CD4-positive, CD25-positive, alpha-beta regulatory T cell (primary cell): ENCODE results near the gene PRKD1. TPM values are rescaled to one million over a fixed set of nuclear protein-coding genes. Genes with fewer than 3 reads are reported as not detected.

Experiments
- ATAC-seq, 2 donors: fragments of 150-1000 bp; cut with Tn5 transposase; one replicate each; pipeline ENCODE4 v1.10.0; 2021; ENCODE audit warnings: low read depth in 2 of 2, moderate number of reproducible peaks in 2 of 2, moderate library complexity in 1 of 2
- DNase-seq, 3 donors: peaks; one replicate each; pipeline versions ENCODE4 v3.0.0 to v3.0.0-alpha.2; 2012 to 2022; ENCODE audit warnings: mixed read lengths in 1 of 3
- H3K27ac ChIP-seq: one replicate; pipeline ENCODE4 v1.7.0; 2013; ENCODE audit warnings: mild to moderate bottlenecking, low read length; ENCODE audit not compliant: insufficient read depth, poor library complexity, severe bottlenecking
- H3K27me3 ChIP-seq: one replicate; pipeline ENCODE4 v1.7.0; 2013; ENCODE audit warnings: low read length; ENCODE audit not compliant: control insufficient read depth, insufficient read depth
- H3K36me3 ChIP-seq: one replicate; pipeline ENCODE4 v1.7.0; 2013; ENCODE audit warnings: mild to moderate bottlenecking, low read length, moderate library complexity; ENCODE audit not compliant: control insufficient read depth, insufficient read depth
- H3K4me1 ChIP-seq: 2 replicates; pipeline ENCODE4 v1.7.0; 2013; ENCODE audit warnings: mild to moderate bottlenecking, low read length; ENCODE audit not compliant: insufficient read depth, control insufficient read depth, poor library complexity, severe bottlenecking
- H3K4me3 ChIP-seq: one replicate; pipeline ENCODE4 v1.7.0; 2013; ENCODE audit warnings: low read depth, mild to moderate bottlenecking, low read length, moderate library complexity
- H3K9me3 ChIP-seq, 2 experiments: 1 replicate in 1 of 2; 2 replicates in 1 of 2; pipeline ENCODE4 v1.7.0; 2013; ENCODE audit warnings: low read length in 2 of 2, mild to moderate bottlenecking in 1 of 2, moderate library complexity in 1 of 2; ENCODE audit not compliant: control insufficient read depth in 2 of 2
- H3K27ac Mint-ChIP-seq, 3 donors: one replicate each; pipeline ENCODE4 v1.8.0; 2020 to 2022; ENCODE audit warnings: mild to moderate bottlenecking in 3 of 3, mixed read lengths in 3 of 3, moderate library complexity in 2 of 3
- H3K27me3 Mint-ChIP-seq: one replicate; pipeline ENCODE4 v1.8.0; 2022; ENCODE audit warnings: mild to moderate bottlenecking, mixed read lengths
- H3K36me3 Mint-ChIP-seq: one replicate; pipeline ENCODE4 v1.8.0; 2020; ENCODE audit warnings: mixed read lengths
- H3K4me1 Mint-ChIP-seq, 4 donors: one replicate each; pipeline ENCODE4 v1.8.0; 2020 to 2022; ENCODE audit warnings: mixed read lengths in 4 of 4, mild to moderate bottlenecking in 1 of 4
- H3K4me3 Mint-ChIP-seq, 4 donors: one replicate each; pipeline ENCODE4 v1.8.0; 2020 to 2022; ENCODE audit warnings: mild to moderate bottlenecking in 4 of 4, mixed read lengths in 4 of 4, moderate library complexity in 3 of 4
- H3K9me3 Mint-ChIP-seq, 7 donors: one replicate each; pipeline ENCODE4 v1.8.0; 2020 to 2022; ENCODE audit warnings: mixed read lengths in 7 of 7, mild to moderate bottlenecking in 3 of 7, moderate library complexity in 2 of 7
- polyA plus RNA-seq, 4 donors: library from polyadenylated mRNA; unstranded; fragments of 300-500 nt; fragmentation: Illumina TruSeq; gene quantifications; one replicate each; pipeline ENCODE4 v1.2.3, GENCODE V29; 2021
- total RNA-seq: library from RNA; stranded (reverse); gene quantifications from one replicate; pipeline ENCODE4 v1.2.3, GENCODE V29; 2022

Gene PRKD1
- total RNA-seq (not detected), polyA plus RNA-seq (not detected)

- H3K4me3 ChIP-seq: no peak within 1 kb of the TSS
- peaks cover 24% of the 10 kb centered on the region for H3K27me3 Mint-ChIP-seq
- peak within 1 kb of the TSS in 1 of 4 donors; percentile 20 for H3K4me3 Mint-ChIP-seq
- ATAC-seq (no peak), DNase-seq (no peak)
- no peaks in the 10 kb centered on the region for H3K9me3 ChIP-seq
- H3K9me3 Mint-ChIP-seq: peaks cover 0 to 9% (median 4%) of the 10 kb centered on the region in 7 donors
- H3K27ac Mint-ChIP-seq: no peak within 1 kb of the TSS
- H3K4me1 ChIP-seq: no peaks in the 10 kb centered on the region
- H3K4me1 Mint-ChIP-seq: peaks cover 0 to 6% (median 5%) of the 10 kb centered on the region in 4 donors
- no peaks in the 10 kb centered on the region for H3K36me3 ChIP-seq
- peaks cover 5% of the 10 kb centered on the region for H3K27me3 ChIP-seq
- no peak within 1 kb of the TSS for H3K27ac ChIP-seq
- H3K36me3 Mint-ChIP-seq: no peaks in the 10 kb centered on the region
Observed at GRCh38 chr14:29927376-29928116, at the start of gene PRKD1. Gene PRKD1, minus strand, starts transcription at chr14:29927847.

- H3K27me3 ChIP-seq: no peaks in the 10 kb centered on the region
Observed at GRCh38 chr14:29971101-29971500, 43.5 kb upstream of the PRKD1 start.

GRCh38 chr14:29955087-29955486 lies 27.4 kb upstream of the PRKD1 start:
- Histone ChIP-seq H3K9me3 (no peaks in the 10 kb centered on the region), H3K27me3 (no peaks in the 10 kb centered on the region), H3K36me3 (no peaks in the 10 kb centered on the region), H3K4me3 (no peak overlapping the region), H3K4me1 (no peaks in the 10 kb centered on the region), H3K27ac (no peak overlapping the region)
- DNase-seq: no peak
- Mint-ChIP-seq H3K27me3 (no peaks in the 10 kb centered on the region), H3K36me3 (no peaks in the 10 kb centered on the region), H3K4me1 (no peaks in the 10 kb centered on the region), H3K9me3 (peaks cover 0 to 14% (median 8%) of the 10 kb centered on the region in 7 donors), H3K4me3 (no peak overlapping the region), H3K27ac (no peak overlapping the region)
- no peak for ATAC-seq

More at GRCh38 chr14:29971101-29971500, 43.5 kb upstream of the PRKD1 start:
- H3K4me3 Mint-ChIP-seq: no peak overlapping the region
- ATAC-seq (no peak), DNase-seq (no peak)
- H3K9me3 ChIP-seq: peaks cover 0 to 10% of the 10 kb centered on the region in 2 experiments
- H3K27me3 Mint-ChIP-seq: no peaks in the 10 kb centered on the region
- peaks cover 3 to 17% (median 10%) of the 10 kb centered on the region in 7 donors for H3K9me3 Mint-ChIP-seq
- no peaks in the 10 kb centered on the region for H3K4me1 Mint-ChIP-seq
- H3K36me3 Mint-ChIP-seq: no peaks in the 10 kb centered on the region
- no peak overlapping the region for H3K4me3 ChIP-seq
- H3K4me1 ChIP-seq: no peaks in the 10 kb centered on the region
- H3K27ac Mint-ChIP-seq: no peak overlapping the region
- no peaks in the 10 kb centered on the region for H3K36me3 ChIP-seq
- H3K27ac ChIP-seq: no peak overlapping the region

- Histone ChIP-seq H3K36me3 (no peaks in the 10 kb centered on the region), H3K4me3 (no peak overlapping the region), H3K27me3 (no peaks in the 10 kb centered on the region), H3K27ac (no peak overlapping the region), H3K4me1 (no peaks in the 10 kb centered on the region), H3K9me3 (no peaks in the 10 kb centered on the region)
- ATAC-seq (no peak), DNase-seq (no peak)
- Mint-ChIP-seq H3K27me3 (no peaks in the 10 kb centered on the region), H3K4me3 (no peak overlapping the region), H3K36me3 (no peaks in the 10 kb centered on the region), H3K9me3 (peaks cover 0 to 14% (median 10%) of the 10 kb centered on the region in 7 donors), H3K27ac (no peak overlapping the region), H3K4me1 (no peaks in the 10 kb centered on the region)
Observed at GRCh38 chr14:29953501-29953900, 25.9 kb upstream of the PRKD1 start.

GRCh38 chr14:29944091-29944490 lies 16.4 kb upstream of the PRKD1 start:
- no peaks in the 10 kb centered on the region for H3K27me3 Mint-ChIP-seq

GRCh38 chr14:29941401-29941800 lies 13.8 kb upstream of the PRKD1 start:
- H3K9me3 ChIP-seq: peaks cover 7 to 10% of the 10 kb centered on the region in 2 experiments
- no peak for ATAC-seq
- no peak overlapping the region for H3K27ac ChIP-seq
- no peaks in the 10 kb centered on the region for H3K36me3 ChIP-seq
- H3K4me3 ChIP-seq: no peak overlapping the region
- no peaks in the 10 kb centered on the region for H3K4me1 ChIP-seq
- no peak overlapping the region for H3K27ac Mint-ChIP-seq
- H3K36me3 Mint-ChIP-seq: no peaks in the 10 kb centered on the region
- H3K4me1 Mint-ChIP-seq: no peaks in the 10 kb centered on the region
- no peak for DNase-seq
- no peak overlapping the region for H3K4me3 Mint-ChIP-seq
- no peaks in the 10 kb centered on the region for H3K27me3 Mint-ChIP-seq
- H3K27me3 ChIP-seq: no peaks in the 10 kb centered on the region
- H3K9me3 Mint-ChIP-seq: peaks cover 4 to 34% (median 13%) of the 10 kb centered on the region in 7 donors

More at GRCh38 chr14:29944091-29944490, 16.4 kb upstream of the PRKD1 start:
- peaks cover 4 to 38% (median 16%) of the 10 kb centered on the region in 7 donors for H3K9me3 Mint-ChIP-seq
- no peaks in the 10 kb centered on the region for H3K27me3 ChIP-seq
- no peak overlapping the region for H3K4me3 Mint-ChIP-seq
- H3K36me3 Mint-ChIP-seq: no peaks in the 10 kb centered on the region
- no peak overlapping the region for H3K4me3 ChIP-seq
- H3K27ac ChIP-seq: no peak overlapping the region
- H3K9me3 ChIP-seq: peaks cover 5 to 10% of the 10 kb centered on the region in 2 experiments
- H3K4me1 ChIP-seq: no peaks in the 10 kb centered on the region
- H3K4me1 Mint-ChIP-seq: no peaks in the 10 kb centered on the region
- no peak overlapping the region for H3K27ac Mint-ChIP-seq
- H3K36me3 ChIP-seq: no peaks in the 10 kb centered on the region
- DNase-seq: no peak
- ATAC-seq: no peak

- ATAC-seq (no peak), DNase-seq (no peak)
- Histone ChIP-seq H3K36me3 (no peaks in the 10 kb centered on the region), H3K27me3 (no peaks in the 10 kb centered on the region), H3K9me3 (peaks cover 6 to 10% of the 10 kb centered on the region in 2 experiments), H3K27ac (no peak overlapping the region), H3K4me1 (no peaks in the 10 kb centered on the region), H3K4me3 (no peak overlapping the region)
- Mint-ChIP-seq H3K4me3 (no peak overlapping the region), H3K27me3 (no peaks in the 10 kb centered on the region), H3K4me1 (no peaks in the 10 kb centered on the region), H3K9me3 (peaks cover 4 to 31% (median 12%) of the 10 kb centered on the region in 7 donors), H3K27ac (no peak overlapping the region), H3K36me3 (no peaks in the 10 kb centered on the region)
Observed at GRCh38 chr14:29940482-29940881, 12.8 kb upstream of the PRKD1 start.

GRCh38 chr14:29937116-29937515 lies 9.5 kb upstream of the PRKD1 start:
- H3K36me3 ChIP-seq: no peaks in the 10 kb centered on the region
- Mint-ChIP-seq H3K4me1 (no peaks in the 10 kb centered on the region), H3K9me3 (peaks cover 0 to 11% (median 2%) of the 10 kb centered on the region in 7 donors), H3K27me3 (no peaks in the 10 kb centered on the region), H3K4me3 (no peak overlapping the region), H3K27ac (no peak overlapping the region), H3K36me3 (no peaks in the 10 kb centered on the region)
- H3K9me3 ChIP-seq: peaks cover 0 to 2% of the 10 kb centered on the region in 2 experiments
- H3K4me3 ChIP-seq: no peak overlapping the region
- ATAC-seq: no peak
- no peak for DNase-seq
- no peaks in the 10 kb centered on the region for H3K4me1 ChIP-seq
- H3K27ac ChIP-seq: no peak overlapping the region
- H3K27me3 ChIP-seq: no peaks in the 10 kb centered on the region
